GM12873 (cell line): ENCODE measurements around the gene ELMO3.

Source experiments
- TF ChIP-seq, protein P1 (sequence below): IDR thresholded peaks from 2 replicates; pipeline ENCODE4 v1.5.1; 2012; ENCODE audit warnings: low read depth, mild to moderate bottlenecking, moderate library complexity, low read length, control low read depth; ENCODE audit not compliant: insufficient read depth; ENCODE audit errors: missing control alignments

Gene ELMO3

DNA sequence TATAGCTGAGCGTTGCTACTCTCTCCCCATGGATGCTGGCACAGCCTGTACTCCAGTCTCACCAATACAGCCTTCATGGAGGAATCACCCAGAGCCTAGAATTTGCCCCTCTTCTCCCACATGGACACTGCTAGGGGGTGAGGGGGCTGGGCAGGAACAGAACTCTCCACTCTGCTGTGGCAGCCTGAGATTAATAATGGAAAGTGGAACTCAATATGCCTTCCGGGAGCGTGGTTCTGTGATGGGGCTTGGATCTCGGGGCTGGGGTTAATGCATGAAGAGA lies 51.1 kb downstream of the ELMO3 start:
- TF ChIP-seq, protein P1, sequence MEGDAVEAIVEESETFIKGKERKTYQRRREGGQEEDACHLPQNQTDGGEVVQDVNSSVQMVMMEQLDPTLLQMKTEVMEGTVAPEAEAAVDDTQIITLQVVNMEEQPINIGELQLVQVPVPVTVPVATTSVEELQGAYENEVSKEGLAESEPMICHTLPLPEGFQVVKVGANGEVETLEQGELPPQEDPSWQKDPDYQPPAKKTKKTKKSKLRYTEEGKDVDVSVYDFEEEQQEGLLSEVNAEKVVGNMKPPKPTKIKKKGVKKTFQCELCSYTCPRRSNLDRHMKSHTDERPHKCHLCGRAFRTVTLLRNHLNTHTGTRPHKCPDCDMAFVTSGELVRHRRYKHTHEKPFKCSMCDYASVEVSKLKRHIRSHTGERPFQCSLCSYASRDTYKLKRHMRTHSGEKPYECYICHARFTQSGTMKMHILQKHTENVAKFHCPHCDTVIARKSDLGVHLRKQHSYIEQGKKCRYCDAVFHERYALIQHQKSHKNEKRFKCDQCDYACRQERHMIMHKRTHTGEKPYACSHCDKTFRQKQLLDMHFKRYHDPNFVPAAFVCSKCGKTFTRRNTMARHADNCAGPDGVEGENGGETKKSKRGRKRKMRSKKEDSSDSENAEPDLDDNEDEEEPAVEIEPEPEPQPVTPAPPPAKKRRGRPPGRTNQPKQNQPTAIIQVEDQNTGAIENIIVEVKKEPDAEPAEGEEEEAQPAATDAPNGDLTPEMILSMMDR = no peak

DNA sequence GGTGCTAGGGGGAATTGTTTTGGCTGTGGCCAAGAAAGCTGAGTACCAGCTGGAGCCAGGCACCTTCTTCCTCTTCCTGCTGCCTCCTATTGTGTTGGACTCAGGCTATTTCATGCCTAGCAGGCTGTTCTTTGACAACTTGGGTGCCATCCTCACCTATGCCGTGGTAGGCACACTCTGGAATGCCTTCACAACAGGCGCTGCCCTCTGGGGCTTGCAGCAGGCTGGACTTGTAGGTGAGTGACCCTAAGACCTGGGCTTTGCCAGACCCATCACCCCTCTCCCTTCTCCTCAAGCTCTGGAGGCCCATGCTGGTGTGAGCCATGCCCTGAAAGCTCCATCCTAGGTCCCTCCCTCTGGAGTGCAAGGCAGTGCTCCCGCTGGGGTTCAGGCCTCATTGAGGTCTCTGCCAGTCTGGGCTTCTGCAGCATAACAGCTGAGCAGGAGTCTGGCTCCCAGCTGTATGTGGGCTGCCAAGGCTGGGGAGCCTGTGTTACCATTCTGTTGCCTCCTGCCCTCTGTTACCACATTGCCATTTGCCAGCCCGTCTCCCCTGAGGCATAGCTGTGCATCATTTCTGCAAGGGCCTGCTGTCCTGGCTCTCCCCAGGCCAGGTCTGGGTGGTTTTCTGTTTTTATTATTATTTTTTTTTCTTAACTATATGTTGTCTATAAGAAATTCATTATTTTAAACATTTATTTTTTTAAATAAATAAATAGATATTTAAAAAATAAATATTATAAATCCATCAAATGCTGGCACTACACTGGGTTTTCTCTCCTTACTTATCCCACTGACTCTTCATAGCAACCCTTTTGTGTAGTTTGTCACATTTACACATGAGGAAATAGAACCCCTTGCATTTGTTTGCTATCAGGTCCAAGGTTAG lies 53.9 kb downstream of the ELMO3 start:
- TF ChIP-seq, protein P1 = no peak
